GM21717 (cell line): Measurements from ENCODE around the gene OR2AG2.
"Not testable (repeated sequence)": the region's sequence is repeated elsewhere in the genome, so short reads cannot be mapped to it uniquely, and the experiment has no call there.

Experiments used
- ATAC-seq: cut with Tn5 transposase; IDR thresholded peaks from one replicate; pipeline ENCODE4 v1.9.1; 2021; ENCODE audit warnings: mild to moderate bottlenecking, moderate library complexity; ENCODE audit not compliant: unreplicated experiment

OR2AG2 gene

GRCh38 chr11:6771926-6772893, at the start of gene OR2AG2:
TSS of gene OR2AG2 (minus strand) at chr11:6771976. CDS start at chr11:6768957, 3,019 bp downstream.
- ATAC-seq: peak; percentile 98

GRCh38 chr11:6818967-6819366, 47.2 kb upstream of the OR2AG2 start:
- ATAC-seq: no peak

GRCh38 chr11:6817694-6818093, 45.9 kb upstream of the OR2AG2 start:
- ATAC-seq: no peak

- no peak for ATAC-seq
Observed at GRCh38 chr11:6813656-6814055, 41.9 kb upstream of the OR2AG2 start.

GRCh38 chr11:6812390-6813005, 40.7 kb upstream of the OR2AG2 start:
- no peak for ATAC-seq

GRCh38 chr11:6801075-6801474, 29.3 kb upstream of the OR2AG2 start:
- not testable (repeated sequence) for ATAC-seq

- ATAC-seq: no peak
Observed at GRCh38 chr11:6799402-6799801, 27.6 kb upstream of the OR2AG2 start, which contains the start of gene OR6A2. TSS of gene OR6A2 (minus strand) at chr11:6799689. CDS start at chr11:6795708, 3,981 bp downstream.

GRCh38 chr11:6794639-6795038, 22.9 kb upstream of the OR2AG2 start:
- ATAC-seq: no peak

GRCh38 chr11:6790546-6790945, 18.8 kb upstream of the OR2AG2 start:
- no peak for ATAC-seq

GRCh38 chr11:6782720-6783119, 10.9 kb upstream of the OR2AG2 start, which contains the start of gene OR2AG1:
TSS of gene OR2AG1 (plus strand) at chr11:6783020. CDS start at chr11:6785038, 2,018 bp downstream.
- no peak for ATAC-seq

GRCh38 chr11:6780829-6781228, 9.1 kb upstream of the OR2AG2 start:
- no peak for ATAC-seq

- no peak for ATAC-seq
Observed at GRCh38 chr11:6778518-6778917, 6.7 kb upstream of the OR2AG2 start.

- peak; percentile 62 for ATAC-seq
Observed at GRCh38 chr11:6757373-6757967, 14.3 kb downstream of the OR2AG2 start.

GRCh38 chr11:6755953-6756347, 15.8 kb downstream of the OR2AG2 start:
- no peak for ATAC-seq

- peak; percentile 48 for ATAC-seq
Observed at GRCh38 chr11:6755303-6755952, 16.3 kb downstream of the OR2AG2 start.

- ATAC-seq: no peak
Observed at GRCh38 chr11:6747097-6747668, 24.6 kb downstream of the OR2AG2 start.

- ATAC-seq: peak; percentile 29
Observed at GRCh38 chr11:6746626-6747025, 25.1 kb downstream of the OR2AG2 start.

- ATAC-seq: peak; percentile 90
Observed at GRCh38 chr11:6746086-6746618, 25.6 kb downstream of the OR2AG2 start.

- peak; percentile 53 for ATAC-seq
Observed at GRCh38 chr11:6745465-6746015, 26.2 kb downstream of the OR2AG2 start.

- ATAC-seq: no peak
Observed at GRCh38 chr11:6745018-6745417, 26.8 kb downstream of the OR2AG2 start.
